Pulmonary artery endothelial cell (primary cell): ENCODE results near the gene RPE. TPM values are rescaled to one million over a fixed set of nuclear protein-coding genes. Genes with fewer than 3 reads are reported as not detected.

ENCODE experiments used
- DNase-seq: peaks from one replicate; pipeline ENCODE4 v3.0.0-alpha.2; 2011; ENCODE audit warnings: low read depth, low spot score
- total RNA-seq: library from RNA; depleted of rRNA; stranded (reverse); fragments of >200 nt; gene quantifications from 2 replicates; pipeline ENCODE4 v1.2.3, GENCODE V29; 2014

The RPE gene
- total RNA-seq, 1 donor from 2014 or later = 89.9 TPM

DNA sequence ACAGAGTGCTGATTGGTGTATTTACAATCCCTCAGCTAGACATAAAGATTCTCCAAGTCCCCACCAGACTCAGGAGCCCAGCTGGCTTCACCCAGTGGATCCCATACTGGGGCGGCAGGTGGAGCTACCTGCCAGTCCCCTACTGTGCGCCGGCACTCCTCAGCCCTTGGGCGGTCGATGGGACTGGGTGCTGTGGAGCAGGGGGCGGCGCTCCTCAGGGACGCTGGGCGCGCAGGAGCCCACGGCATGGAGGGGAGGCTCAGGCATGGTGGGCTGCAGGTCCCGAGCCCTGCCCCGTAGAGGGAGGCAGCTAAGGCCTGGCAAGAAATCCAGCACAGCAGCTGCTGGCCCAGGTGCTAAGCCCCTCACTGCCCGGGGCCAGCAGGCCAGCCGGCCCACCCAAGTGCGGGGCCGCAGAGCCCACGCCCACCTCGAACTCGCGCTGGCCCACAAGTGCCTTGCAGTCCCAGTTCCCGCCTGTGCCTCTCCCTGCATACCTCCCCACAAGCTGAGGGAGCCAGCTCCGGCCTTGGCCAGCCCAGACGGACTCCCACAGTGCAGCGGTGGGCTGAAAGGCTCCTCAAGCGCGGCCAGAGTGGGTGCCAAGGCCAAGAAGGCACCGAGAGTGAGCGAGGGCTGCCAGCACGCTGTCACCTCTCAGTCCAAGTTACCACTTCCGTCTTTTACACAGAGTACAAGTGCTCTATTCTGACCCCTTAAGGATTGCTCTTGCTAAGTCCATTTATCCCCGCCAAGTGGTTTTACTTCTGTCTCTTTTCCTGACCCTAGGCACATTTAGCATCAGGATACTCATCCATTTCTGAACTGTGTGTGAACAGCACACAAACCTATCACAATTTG lies 1.7 kb upstream of the RPE start:
- no peak for DNase-seq

DNA sequence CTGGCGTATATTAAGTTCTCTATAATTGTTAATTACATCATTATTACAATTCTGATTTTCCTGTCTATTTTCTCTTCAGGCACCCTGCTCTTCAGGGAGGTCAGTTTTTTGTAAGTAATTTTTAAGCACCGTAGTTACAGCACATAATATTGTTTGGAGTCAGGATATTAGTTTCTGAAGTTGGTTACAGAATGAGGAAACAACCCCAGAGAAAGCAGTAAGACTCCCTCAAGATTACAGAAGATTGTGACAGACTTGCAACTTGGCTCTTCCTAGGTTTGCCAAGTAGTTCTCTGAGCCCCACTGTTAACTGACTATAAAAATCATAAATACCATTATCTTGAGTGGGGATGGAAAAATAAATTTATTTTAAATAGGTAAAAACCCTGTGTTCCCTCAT lies 921 bp downstream of the RPE start:
- DNase-seq = no peak

DNA sequence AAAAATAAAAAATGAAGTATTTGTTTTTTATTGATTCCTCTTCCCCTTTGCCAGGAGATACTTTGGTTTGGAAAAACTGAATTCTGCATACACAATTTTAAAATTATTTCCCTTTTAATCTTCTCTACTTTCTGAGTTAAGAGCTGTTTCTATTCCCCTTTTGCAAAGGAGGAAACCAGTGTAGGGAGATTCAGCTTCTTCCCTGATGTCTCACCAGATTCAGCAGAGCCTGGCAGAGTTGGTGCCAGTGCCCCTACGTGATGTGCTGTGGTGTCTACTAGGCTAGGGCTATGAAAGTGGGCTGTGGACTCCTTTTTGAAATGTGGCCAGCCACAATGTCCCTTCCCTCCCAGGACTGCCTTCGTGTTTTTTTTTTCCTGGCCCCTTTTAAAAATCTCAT lies 2.4 kb downstream of the RPE start:
- DNase-seq = no peak

DNA sequence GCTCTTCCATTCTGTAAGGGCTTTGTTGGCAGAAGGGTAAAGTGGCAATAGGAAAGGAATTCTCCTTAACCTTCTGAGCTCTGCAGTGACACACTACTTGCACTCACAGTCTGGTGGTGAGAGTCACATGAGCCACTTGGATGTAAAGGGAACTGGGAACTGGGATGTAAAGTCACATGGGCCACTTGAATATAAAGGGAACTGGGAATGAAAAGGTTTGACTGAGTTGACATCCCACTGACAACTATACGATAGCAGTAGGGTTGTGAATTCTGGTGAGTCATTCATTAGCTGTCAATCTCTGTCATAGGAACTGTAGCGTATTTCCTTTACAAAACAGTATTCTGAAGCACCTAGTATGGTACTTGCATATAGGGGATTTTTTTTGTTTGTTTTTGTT lies 5.5 kb downstream of the RPE start:
- DNase-seq = no peak

DNA sequence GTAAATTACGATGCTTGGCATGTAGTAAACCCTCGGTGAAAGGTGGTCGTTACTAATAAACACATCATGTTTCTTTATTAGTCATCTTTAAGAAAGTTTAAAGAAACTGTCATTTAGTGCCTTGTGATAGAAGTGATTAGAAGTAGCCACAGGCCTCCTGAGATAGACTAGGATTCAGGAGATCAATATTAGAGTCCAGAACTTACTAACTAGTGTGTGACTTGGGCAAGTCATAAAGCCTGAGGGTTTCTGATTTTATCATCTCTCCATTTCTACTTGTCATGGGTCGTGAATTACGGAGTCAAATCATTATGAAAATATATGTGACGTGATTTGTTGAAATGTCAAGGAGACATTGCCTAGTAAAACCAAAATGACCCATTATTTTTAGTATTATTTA lies 6.7 kb downstream of the RPE start:
- DNase-seq = no peak

DNA sequence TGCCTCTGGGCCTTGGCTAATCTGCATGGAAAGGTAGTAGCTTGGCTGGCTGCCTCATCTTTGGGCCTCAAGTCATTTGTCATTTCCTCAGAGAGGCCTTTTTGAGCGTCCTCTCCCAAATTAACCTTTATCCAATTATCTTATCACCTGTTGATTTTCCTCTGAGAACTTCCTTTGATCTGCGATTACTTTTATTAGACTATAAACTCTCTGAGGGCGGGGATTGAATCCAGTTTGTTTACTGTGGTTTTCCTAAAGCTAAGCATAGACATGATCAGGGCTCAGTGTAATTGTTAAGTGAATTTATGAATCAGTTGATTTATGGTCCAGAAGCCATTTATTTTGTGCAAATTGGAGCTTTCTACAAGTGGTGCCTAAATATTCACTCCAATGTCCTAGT lies 7.5 kb downstream of the RPE start:
- no peak for DNase-seq

DNA sequence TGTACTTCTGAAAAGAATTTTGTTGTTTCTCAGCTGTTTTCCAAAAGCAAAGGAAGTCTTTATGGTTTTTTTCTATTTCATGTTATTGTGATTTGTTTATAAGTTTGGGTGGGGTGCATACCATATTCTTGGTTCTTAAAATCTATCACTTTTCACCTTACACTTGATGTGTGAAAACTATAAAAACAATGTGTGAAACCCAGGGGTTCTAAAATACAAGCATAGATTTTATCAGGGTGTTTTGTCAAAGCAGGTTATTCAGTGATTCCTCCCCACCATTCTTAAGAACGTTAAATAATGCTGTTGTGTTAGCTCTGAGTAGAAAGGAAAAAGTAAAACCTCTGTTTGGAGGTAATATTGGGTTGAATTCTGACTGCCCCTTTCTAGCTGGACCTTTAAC lies 17.7 kb downstream of the RPE start:
- no peak for DNase-seq

DNA sequence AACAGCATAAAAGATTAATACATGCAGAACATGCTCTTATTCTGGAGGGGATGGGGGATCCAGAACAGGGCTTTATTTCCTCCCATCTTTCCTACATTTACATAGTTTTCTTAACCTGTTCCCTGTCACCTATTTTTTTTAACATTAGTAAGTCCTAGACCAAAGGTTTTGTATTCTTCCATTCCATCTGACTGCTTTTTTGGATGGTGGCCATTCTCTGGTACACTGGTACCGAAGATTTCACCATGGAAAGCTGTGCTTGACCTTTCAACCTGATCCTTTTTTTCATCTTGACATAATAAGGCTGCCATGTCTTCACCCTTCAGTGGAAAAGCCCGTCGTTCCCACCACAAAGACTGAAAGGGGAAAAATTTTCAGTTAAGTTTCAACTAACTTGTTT lies 20.4 kb downstream of the RPE start:
- DNase-seq = no peak

DNA sequence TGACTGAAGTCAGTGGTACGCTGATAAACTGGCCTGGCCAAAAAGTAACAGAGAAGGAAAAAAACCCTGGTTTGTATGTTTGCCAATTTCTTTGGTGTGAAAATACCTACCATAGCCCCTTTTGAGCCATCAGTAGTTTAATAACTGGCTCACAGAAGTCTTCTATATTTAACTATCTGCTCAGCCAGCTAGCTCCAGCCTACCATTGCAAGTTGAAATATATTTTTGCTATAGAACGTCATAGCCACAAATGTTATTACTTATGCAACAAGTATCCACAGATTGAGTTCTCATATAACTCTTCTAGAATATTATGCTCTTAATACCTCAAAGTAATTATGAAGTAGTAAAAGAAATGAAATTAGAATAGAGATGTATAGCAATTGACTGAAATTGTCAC lies 25.2 kb downstream of the RPE start:
- DNase-seq = no peak

DNA sequence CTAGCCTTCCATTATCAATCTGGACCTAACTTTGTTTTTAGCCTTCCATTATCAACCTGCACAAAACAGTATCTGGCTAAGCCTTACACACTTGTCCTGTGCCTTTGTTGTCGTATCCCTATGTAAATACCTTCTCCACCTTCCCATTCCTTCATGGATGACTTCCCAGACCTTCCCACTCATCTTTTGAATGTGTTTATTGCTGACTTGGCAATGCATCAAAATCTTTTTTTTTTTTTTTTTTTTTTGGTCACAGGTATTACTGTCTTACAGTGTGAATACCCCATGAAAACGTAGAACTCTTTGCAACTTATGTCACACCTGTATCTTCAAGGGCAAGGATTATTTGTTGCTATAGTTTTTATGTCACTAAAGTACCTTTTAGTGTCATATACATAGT lies 25.7 kb downstream of the RPE start:
- DNase-seq = no peak

DNA sequence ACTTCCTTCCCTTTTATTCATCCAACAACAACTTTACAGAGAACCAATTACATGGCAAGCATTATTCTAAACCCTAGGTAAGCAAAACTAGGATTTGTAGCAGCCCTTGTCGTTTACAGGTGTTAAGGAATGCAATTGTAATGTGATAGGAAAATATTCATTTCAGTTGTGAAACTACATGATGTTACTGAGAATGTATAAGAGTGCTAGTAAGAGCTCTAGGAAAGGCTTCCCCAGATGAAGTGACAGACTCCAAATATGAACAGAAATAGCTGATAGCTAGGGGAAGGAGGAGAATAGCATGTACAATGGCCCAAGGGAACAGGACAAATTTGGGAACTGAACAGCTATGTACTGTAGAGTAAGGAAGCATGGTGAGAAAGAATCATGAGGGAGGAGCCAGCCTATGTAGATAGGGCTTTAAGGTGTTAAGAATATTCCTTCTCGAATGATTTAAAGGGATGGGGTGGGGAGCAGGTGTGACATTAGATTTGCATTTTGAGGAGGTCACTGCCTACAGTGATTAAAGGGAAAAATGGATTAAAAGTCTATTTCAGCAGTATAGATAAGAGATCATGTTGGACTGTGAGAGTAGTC lies 31.7 kb downstream of the RPE start:
- DNase-seq = no peak

DNA sequence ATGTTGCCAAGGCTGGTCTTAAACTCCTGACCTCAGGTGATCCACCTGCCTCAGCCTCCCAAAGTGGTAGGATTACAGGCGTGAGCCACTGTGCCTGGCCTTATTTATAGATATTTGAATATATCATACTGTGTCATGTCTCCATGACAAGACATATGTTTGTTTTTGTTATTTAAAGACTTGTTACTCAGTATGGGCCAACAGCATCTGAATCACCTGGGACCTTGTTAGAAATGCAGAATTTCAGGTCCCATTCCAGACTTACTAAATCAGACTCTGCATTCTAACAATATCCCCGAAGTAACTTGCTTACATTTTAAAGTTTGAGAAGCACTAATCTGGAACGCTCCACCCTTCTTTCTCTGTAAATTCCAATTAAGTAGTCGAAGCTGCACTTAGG lies 33.2 kb downstream of the RPE start:
- DNase-seq = no peak

DNA sequence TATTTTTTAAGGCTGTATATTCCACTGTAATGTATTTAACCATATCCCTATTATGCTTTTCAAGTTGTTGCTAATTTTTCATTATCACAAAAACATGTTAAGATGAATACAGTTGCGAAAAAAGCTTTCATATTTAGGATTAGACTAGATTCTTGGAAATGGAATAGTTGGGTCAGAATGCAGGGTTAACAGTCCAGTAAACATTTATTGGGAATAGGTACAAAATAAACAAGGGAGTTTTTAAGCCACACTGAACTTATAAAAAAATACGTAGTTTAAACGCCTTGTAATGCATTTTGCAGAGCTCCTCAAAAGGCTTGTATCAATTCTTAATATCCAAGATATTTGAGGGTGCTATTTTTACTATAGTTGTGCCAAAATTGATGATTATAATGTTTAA lies 35.6 kb downstream of the RPE start:
- no peak for DNase-seq

DNA sequence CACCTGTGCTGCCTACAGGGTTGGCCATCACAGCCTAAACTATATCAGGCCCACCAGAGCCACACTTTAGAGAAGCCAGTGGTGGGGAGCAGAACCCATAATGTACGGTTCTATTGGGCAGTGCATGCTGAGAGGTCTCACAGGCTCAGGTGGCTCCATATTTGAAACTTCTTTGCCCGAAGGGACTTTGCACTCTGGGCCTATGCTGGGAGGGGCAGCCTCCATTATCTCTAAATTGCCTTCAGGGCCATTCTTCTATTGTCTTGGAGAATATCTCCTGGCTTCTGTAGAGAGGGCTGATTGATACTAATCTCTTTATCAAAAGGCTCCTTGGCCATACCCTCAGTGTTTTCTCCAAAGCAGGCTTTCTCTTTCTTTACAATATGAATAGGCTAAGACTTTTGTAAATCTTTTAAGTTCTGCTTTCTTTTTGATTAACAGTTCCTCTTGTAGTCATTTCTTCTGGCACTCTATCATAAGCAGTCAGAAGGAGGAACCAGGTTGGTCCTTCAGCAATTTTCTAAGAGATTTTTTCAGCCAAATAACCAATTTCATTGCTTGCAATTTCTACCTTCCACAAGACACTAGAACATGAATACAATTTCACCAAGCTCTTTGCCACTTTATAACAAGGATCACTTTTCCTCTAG lies 44.5 kb downstream of the RPE start:
- DNase-seq = no peak

DNA sequence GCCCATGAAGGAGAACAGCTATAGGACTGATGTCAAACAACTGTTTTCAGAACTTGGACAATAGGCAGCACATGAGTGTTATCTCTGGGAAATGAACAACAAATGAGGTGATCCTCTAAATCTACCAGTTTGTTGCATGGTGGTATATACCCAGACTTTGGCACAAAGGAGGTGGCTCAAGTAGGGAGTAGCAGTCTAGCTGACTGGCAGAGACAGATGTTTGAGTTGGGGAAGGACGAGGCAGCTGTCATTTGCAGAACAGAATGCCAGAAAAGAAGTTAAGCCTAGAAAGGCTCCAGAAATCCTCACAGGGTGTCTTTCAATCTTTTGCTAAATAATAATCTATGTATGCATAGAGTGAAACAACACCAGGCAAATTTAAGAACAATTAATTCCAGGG lies 47.4 kb downstream of the RPE start:
- no peak for DNase-seq

DNA sequence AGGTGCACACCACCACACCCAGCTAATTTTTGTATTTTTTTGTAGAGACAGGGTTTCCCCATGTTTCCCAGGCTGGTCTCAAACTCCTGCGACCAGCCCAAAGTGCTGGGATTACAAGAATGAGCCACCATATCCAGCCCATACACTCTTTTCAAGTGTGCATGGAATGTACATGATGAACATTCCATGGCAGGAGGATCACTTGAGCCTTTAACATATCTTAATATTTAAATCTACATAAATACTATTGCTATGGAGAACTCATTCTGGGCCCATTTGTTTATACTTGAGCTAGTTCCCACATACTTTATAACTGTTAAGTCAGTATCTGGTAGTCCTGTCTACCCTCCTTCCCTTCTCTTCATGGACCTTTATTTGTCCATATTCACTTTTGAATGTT lies 48.4 kb downstream of the RPE start:
- DNase-seq = no peak

DNA sequence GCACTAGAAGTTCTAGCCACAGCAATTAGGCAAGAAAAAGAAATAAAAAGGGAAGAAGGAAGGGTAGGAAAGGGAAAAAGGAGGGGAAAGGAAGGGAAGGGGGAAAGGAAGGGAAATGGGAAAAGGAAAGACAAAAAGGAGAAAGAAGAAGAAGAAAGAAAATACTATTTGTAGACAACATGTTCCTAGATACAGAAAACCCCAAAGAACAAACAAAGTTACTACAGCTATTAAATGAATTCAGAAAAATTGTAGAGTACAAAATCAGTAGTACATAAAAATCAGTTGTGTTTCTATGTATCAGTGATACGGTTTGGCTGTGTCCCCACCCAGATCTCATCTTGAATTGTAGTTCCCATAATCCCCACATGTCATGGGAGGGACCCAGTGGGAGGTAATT lies 52.3 kb downstream of the RPE start:
- no peak for DNase-seq

DNA sequence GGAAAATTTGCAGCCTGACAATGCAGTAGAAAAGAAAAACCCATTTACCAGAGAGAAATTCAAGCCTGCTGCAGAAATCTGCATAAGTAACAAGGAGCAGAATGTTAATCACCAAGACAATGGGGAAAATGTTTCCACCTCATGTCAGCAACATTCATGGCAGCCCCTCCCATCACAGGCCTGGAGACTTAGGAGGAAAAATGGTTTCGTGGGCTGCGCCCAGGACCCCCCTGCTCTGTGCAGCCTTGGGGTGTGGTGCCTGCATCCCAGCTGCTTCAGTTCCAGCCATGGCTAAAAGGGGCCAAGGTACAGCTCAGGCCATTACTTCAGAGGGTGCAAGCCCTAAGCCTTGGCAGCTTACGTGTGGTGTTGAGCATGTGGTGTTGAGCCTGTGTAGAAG lies 53.4 kb downstream of the RPE start:
- no peak for DNase-seq

DNA sequence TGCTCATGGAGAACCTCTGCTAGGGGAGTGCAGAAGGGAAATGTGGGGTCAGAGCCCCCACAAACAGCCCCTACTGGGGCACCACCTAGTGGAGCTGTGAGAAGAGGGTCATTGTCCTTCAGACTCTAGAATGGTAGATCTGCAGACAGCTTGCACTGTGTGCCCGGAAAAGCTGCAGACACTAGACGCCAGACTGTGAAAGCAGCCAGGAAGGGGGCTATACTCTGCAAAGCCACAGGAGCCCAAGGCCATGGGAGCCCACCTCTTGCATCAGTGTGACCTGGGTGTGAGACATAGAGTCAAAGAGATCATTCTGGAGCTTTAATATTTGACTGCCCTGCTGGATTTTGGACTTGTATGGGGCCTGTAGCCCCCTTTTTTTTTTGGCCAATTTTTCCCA lies 60.9 kb downstream of the RPE start:
- no peak for DNase-seq
